ENCODE measurements around the gene HS6ST1. TPM values are rescaled to one million over a fixed set of nuclear protein-coding genes. Genes with fewer than 3 reads are reported as not detected.

The HS6ST1 gene
- total RNA-seq, 1 experiment from 2014 or later = 22.0 TPM

DNA sequence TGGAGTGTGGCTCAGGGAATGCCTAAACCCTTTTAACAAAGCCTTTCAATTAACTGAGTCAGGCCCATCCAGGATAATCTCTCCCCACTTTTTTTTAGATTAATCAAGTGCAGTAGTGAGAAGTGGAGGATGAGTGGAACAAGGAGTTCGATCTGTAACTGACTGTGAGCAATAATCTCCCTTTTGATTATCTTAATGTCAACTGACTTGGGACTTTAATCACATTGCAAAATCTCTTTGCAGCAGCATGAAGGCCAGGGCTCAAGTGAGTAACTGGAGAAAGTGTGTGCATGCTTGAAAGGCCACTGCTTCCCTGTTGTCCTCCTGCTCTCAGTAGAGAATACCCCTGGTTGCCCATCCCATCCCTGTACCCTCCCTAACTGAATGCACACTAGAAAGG, 32.1 kb upstream of the HS6ST1 start:
- Histone ChIP-seq H3K27me3 (ENCODE audit: control insufficient read depth, insufficient read depth, low read length) (no peaks in the 10 kb centered on the region), H3K36me3 (ENCODE audit: control insufficient read depth, insufficient read depth, low read length) (no peaks in the 10 kb centered on the region), H3K4me3 (ENCODE audit: low read depth in 2 of 2, low read length in 2 of 2) (no peak overlapping the region), H3K4me1 (ENCODE audit: control insufficient read depth, insufficient read depth, low read length) (peaks cover 12% of the 10 kb centered on the region), H3K27ac (ENCODE audit: low read length) (no peak overlapping the region), H3K9me3 (ENCODE audit: control insufficient read depth, insufficient read depth, low read depth, low read length) (no peaks in the 10 kb centered on the region; the same call in 1 of the 2 replicates)
- ATAC-seq (no peak), DNase-seq (ENCODE audit: low read depth, low spot score) (no peak)
- intact Hi-C loops (cut with micrococcal nuclease; ENCODE audit: unreplicated experiment) = no loop called here
- no peak for TF ChIP-seq POLR2AphosphoS5 (IDR thresholded peaks at IDR 0.05; ENCODE audit: low read depth, low read length)
- TF ChIP-seq, protein P1, sequence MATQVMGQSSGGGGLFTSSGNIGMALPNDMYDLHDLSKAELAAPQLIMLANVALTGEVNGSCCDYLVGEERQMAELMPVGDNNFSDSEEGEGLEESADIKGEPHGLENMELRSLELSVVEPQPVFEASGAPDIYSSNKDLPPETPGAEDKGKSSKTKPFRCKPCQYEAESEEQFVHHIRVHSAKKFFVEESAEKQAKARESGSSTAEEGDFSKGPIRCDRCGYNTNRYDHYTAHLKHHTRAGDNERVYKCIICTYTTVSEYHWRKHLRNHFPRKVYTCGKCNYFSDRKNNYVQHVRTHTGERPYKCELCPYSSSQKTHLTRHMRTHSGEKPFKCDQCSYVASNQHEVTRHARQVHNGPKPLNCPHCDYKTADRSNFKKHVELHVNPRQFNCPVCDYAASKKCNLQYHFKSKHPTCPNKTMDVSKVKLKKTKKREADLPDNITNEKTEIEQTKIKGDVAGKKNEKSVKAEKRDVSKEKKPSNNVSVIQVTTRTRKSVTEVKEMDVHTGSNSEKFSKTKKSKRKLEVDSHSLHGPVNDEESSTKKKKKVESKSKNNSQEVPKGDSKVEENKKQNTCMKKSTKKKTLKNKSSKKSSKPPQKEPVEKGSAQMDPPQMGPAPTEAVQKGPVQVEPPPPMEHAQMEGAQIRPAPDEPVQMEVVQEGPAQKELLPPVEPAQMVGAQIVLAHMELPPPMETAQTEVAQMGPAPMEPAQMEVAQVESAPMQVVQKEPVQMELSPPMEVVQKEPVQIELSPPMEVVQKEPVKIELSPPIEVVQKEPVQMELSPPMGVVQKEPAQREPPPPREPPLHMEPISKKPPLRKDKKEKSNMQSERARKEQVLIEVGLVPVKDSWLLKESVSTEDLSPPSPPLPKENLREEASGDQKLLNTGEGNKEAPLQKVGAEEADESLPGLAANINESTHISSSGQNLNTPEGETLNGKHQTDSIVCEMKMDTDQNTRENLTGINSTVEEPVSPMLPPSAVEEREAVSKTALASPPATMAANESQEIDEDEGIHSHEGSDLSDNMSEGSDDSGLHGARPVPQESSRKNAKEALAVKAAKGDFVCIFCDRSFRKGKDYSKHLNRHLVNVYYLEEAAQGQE (IDR thresholded peaks at IDR 0.05; ENCODE audit: insufficient read depth in 1 of 2, low read depth in 2 of 2, low read length in 1 of 2) = no peak
- TF ChIP-seq, protein P2, sequence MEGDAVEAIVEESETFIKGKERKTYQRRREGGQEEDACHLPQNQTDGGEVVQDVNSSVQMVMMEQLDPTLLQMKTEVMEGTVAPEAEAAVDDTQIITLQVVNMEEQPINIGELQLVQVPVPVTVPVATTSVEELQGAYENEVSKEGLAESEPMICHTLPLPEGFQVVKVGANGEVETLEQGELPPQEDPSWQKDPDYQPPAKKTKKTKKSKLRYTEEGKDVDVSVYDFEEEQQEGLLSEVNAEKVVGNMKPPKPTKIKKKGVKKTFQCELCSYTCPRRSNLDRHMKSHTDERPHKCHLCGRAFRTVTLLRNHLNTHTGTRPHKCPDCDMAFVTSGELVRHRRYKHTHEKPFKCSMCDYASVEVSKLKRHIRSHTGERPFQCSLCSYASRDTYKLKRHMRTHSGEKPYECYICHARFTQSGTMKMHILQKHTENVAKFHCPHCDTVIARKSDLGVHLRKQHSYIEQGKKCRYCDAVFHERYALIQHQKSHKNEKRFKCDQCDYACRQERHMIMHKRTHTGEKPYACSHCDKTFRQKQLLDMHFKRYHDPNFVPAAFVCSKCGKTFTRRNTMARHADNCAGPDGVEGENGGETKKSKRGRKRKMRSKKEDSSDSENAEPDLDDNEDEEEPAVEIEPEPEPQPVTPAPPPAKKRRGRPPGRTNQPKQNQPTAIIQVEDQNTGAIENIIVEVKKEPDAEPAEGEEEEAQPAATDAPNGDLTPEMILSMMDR (IDR thresholded peaks at IDR 0.05) = no peak
- no peak for TF ChIP-seq SIN3A (IDR thresholded peaks at IDR 0.05; ENCODE audit: borderline replicate concordance, insufficient read depth, low read depth, low read length)
- TF ChIP-seq TCF7L2 (IDR thresholded peaks at IDR 0.05; ENCODE audit: low read depth, low read length) = no peak
- POLR2A ChIA-PET = no interaction called here
- BruUV-seq (replicated peaks) = no TSS peak
- in situ Hi-C loops (cut with HindIII; ENCODE audit: low pct_unique_long_range_greater_than_20kb, low sequenced_read_pairs) = no loop called here
- CTCF ChIA-PET = no interaction called here

DNA sequence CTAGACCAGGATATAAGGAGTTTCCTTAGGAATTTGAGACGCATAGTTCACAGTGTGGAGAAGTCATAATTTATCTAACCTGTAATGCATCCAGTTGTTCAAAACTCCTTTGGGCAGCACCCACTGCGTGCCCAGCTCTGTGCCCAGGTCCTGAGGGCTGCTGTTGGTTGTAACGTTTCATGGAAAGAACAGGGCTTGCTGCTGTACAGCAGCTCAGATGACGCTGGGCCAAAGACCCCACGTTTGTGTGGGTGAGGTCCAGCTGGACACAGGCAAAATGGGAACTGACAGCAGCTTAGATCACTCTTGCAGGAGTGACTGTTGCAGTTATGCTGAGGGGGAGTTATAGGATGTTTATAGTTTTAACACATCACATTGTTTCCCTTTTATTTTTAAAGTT, 30.0 kb upstream of the HS6ST1 start:
- H3K27me3 ChIP-seq (ENCODE audit: control insufficient read depth, insufficient read depth, low read length) = no peaks in the 10 kb centered on the region
- no peak for DNase-seq (ENCODE audit: low read depth, low spot score)
- no peak for ATAC-seq
- H3K4me3 ChIP-seq (ENCODE audit: low read depth in 2 of 2, low read length in 2 of 2) = no peak overlapping the region
- H3K4me1 ChIP-seq (ENCODE audit: control insufficient read depth, insufficient read depth, low read length) = peaks cover 12% of the 10 kb centered on the region
- H3K27ac ChIP-seq (ENCODE audit: low read length) = peak overlapping the region; percentile 59
- no peaks in the 10 kb centered on the region; the same call in 1 of the 2 replicates for H3K9me3 ChIP-seq (ENCODE audit: control insufficient read depth, insufficient read depth, low read depth, low read length)
- CTCF ChIA-PET = no interaction called here
- H3K36me3 ChIP-seq (ENCODE audit: control insufficient read depth, insufficient read depth, low read length) = no peaks in the 10 kb centered on the region
- in situ Hi-C loops (cut with HindIII; ENCODE audit: low pct_unique_long_range_greater_than_20kb, low sequenced_read_pairs) = no loop called here
- TF ChIP-seq, protein P2 (IDR thresholded peaks at IDR 0.05) = no peak
- no peak for TF ChIP-seq SIN3A (IDR thresholded peaks at IDR 0.05; ENCODE audit: borderline replicate concordance, insufficient read depth, low read depth, low read length)
- intact Hi-C loops (cut with micrococcal nuclease; ENCODE audit: unreplicated experiment) = no loop called here
- no TSS peak for BruUV-seq (replicated peaks)
- POLR2A ChIA-PET = no interaction called here

All from Panc1 (cell line).